ENCODE data around the gene CHRD.
"Not testable (repeated sequence)": the region's sequence is repeated elsewhere in the genome, so short reads cannot be mapped to it uniquely, and the experiment has no call there.

The CHRD gene

GRCh38 chr3:184428561-184429175 lies 48.8 kb downstream of the CHRD start:
- DNase-seq = no peak

- DNase-seq = no peak
Measured at GRCh38 chr3:184429786-184430185, 49.9 kb downstream of the CHRD start.

GRCh38 chr3:184430940-184431339 lies 51.1 kb downstream of the CHRD start:
- DNase-seq = no peak

GRCh38 chr3:184433178-184433577 lies 53.3 kb downstream of the CHRD start:
- not testable (repeated sequence) for DNase-seq

GRCh38 chr3:184439096-184439495 lies 59.2 kb downstream of the CHRD start:
- no peak for DNase-seq

Data from NCI-H1694 treated with DMSO at 0.1 percent for 48 hours (cell line).